HG02870 (cell line): Measurements from ENCODE around the gene PI3.

Experiments
- ATAC-seq: cut with Tn5 transposase; IDR thresholded peaks from one replicate; pipeline ENCODE4 v1.9.1; 2021; ENCODE audit warnings: mild to moderate bottlenecking, moderate library complexity; ENCODE audit not compliant: unreplicated experiment

Gene PI3

DNA sequence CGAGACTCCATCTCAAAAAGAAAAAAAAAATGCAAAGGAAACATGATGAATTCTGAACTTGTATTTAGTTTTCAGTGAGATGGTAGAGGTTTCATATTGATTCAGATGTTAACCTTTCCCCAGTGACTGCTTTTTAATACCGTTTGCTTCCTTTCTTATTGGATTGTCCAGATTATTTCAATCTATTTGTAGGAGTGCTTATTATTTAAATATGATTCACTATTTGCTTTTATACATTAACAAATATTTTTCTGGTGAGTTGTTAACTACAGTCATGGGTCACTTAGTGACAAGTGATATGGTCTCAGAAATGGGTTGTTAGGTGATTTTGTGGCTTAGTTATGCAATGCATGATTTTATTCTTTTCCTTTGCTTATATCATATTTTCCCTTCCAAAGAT is 8.4 kb downstream of the PI3 start:
- no peak for ATAC-seq

DNA sequence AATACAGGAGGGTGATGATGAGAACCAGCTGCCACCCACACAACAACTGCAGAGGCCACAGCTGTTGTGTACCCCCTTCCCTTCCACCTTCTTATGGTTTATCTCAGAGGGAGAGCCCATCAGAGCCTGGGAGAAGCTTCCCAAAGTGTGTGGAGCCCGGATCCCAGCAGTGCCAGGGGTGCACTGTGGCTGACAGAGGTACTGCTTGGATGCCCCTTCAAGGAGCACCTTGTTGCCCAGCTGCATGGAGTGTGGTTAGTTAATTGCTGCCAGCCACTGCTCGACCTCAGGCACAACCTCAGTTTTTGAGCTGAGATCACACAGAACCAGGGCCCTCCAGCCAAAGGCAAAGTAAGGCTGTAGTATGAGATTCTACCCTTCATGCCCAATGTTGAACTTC is 13.0 kb downstream of the PI3 start:
- no peak for ATAC-seq

DNA sequence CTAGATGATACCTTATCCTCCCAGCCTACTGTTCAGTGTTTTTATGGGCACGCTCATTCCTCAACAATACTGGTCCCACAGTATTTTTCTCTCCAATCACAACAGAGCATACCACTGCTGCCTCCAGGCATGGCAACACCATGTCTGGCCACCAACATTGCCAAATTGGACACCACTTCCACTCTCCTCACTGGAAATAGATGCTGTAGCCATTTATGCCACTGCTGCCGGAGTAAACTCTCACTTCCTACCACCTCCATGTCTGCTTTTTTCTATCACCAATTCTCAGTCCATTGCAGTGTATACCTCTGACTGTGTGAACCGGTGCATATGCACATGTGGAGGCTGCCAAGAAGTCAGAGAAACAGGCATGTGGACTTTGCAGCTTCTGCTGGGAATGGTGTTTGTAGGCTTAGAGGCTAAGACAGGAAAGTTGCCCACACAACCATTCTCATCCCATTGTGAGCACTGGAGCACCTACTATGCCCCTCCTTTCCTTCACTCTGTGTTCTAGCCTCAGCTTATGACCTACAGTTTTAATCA is 14.4 kb downstream of the PI3 start:
- ATAC-seq, result no peak

DNA sequence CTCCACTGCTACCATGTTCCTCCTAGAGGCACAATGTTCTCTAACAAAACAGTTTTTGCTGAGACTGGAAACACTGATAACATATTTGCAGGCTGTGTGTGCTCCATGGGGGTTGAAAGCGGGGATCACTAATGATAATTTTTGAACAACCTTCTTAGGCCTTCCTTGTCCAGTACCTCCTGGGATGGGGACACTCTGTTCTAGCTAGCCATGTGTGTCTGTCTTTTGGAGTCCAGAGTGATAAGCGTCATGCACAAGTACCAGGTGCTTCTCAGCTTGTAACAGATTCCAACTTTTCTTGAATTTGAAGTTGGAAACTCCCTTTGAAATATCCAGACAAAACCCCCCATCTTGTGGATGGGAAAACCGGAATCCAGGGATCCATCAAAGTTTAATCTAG is 15.2 kb downstream of the PI3 start:
- ATAC-seq, result no peak

DNA sequence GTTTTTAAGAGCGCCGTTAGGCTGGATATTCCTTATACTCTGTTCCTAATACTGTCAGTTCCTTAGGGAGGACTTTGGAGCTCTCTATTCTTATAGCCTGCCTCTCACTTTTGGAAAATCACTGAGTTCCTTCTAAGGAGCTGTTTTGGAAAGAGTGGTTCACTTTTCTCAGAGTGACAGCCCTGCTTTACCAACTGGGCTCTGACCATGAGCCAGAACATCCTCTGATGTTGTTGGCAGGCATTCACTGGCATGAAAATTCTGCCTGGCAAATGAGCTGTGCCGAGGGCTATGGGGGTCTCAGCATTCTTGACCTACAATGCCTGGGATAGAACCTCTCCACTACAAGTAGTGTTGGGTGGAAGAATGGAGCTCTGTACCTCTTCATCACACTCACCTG is 17.2 kb downstream of the PI3 start:
- ATAC-seq, result no peak

DNA sequence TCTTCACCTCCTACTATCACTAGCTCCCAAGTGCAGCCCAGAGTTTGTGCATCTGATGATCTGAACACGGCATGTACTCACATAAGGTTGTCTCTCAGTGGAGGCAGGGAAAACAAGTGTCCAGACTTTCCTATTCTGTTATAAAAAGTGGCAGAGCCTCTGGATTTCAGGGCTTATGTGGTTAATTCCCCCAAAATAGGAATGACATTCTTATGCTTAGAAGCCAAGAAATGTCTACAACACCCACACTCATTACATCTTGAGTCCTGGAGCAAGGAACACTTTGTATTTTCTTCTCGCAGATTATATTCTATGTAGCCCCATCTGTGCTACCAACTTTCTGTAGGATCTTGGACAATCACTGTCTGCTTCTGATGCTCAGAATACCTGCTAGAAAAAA is 18.6 kb downstream of the PI3 start:
- ATAC-seq, result no peak

DNA sequence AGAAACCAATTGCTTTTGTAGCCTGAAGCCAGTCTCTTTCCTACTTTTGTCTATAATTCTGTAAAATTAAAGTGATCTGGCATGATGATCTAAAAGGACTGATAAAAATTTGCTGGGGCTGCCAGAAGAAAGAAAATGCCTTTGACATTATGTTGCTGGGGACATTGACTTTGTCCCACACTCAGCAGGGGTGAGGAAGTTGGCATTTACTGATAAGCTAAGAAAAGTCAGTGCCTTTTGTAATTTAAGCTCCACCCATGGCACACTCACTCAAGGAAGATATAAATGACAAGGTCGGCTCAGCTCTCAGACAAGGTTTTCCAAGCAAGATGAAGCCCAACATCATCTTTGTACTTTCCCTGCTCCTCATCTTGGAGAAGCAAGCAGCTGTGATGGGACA is 32.0 kb downstream of the PI3 start, which contains the start of gene SEMG1:
SEMG1 (plus strand) TSS at position 309 of the 400 bp plus-strand sequence; CDS start at position 330, 21 bp downstream.
- no peak for ATAC-seq

DNA sequence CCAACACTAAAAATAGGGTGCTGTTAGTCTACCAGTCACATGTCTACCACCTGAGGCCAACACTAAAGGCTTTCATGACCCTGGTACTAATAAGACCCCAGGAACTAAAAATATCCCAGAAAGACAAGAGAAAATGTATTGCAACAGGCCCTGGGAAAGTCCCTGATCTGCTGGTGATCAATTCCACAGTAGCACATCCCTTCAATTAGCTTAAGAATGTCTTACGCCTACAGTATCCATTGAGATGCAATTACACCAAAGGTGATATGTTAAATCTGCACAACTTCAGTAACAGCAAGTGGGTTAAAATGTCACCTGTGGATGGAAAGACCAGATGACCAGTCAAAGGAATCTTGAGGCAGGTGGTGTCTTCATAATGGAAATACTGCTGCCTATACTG is 35.2 kb downstream of the PI3 start:
- ATAC-seq, result no peak

DNA sequence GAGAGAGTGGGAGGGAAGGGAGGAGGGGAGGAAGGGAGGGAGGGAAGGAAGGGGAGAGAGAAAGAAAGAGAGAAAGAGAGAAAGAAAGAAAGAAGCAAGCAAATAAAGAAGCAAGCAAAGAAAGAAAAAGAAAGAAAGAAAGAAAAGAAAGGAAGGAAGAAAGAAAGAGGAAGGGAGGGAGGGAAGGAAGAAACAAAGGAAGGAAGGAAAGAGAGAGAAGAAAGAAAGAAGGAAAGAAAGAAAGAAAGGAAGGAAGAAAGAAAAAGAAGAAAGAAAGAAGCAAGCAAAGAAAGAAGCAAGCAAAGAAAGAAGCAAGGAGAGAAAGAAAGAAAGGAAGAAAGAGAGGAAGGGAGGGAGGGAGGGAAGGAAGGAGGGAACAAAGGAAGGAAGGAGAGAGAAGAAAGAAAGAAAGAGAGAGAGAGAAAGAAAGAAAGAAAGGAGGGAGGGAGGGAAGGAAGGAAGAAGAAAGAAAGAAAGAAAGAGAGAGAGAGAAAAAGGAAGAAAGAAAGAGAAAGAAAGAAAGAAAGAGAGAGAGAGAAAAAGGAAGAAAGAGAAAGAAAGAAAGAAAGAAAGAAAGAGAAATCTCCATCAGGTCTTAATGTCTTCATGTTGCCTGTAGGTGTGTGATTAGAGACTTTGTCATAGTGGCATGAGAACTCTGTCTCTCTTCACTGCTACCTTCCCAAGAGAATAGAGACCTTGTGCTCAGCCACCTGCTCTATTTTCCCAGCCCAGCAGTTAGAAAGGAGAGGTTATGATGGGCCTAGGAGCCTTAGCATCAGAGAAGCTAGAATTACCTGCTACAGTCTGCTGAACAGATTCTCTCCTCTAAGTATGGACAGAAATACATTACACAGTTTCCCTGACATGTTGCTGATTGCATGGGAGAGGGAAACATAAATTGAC is 37.1 kb downstream of the PI3 start:
- no peak for ATAC-seq

DNA sequence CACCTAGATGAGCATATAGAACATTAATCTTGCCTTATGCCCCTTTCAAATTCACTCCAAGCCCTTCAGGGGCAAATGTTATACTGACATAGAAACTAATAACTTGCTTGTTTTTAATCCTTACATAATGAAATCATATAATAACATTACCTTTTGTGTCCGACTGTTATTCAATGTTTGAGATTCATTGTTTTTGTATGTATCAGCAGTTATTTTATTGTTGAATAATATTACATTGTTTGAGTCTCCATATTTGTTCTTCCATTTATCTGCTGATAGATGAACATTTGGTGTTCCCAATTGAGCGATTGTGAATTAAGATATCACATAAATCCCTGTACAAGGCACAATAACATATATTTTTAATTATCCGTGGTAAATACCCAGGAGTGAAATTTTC is 38.1 kb downstream of the PI3 start:
- no peak for ATAC-seq

DNA sequence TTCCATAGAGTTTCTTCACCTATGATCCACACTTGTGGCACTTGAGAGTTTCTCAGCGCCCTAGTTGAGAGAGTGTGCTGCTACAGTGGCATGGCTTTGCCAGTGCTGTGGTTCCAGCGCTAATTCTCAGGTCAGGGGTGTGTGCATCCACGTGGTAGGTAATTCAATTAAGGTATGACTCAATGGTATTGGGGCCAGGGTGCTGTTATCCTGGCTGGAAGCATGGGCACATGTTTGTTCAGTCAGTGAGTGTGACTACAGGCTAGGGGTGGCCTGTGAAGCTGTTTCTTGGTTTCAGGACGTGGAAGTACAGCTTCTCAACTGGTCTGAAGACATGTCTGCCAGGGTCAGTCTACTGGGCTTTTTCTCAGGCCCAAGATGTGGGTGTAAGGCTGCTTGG is 43.4 kb downstream of the PI3 start:
- ATAC-seq, result no peak

DNA sequence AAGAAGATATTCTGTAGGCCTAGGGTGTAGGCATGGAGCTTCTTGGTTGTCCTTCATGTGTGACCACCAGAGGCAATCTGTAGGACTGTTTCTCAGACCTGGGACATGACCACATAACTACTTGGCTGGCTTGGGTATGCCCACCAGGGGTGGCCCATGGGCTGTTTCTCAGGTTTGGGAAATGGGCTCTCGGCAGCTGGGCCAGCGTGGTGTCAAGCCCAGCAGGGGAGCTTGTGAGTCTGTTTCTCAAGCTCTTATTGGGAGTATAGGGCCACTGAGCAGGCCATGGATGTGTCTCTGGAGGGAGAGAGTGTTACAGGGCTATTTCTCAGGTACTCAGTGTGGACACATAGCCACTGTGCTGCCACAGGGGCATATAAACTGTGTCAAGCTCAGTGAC is 43.9 kb downstream of the PI3 start:
- ATAC-seq, result no peak

DNA sequence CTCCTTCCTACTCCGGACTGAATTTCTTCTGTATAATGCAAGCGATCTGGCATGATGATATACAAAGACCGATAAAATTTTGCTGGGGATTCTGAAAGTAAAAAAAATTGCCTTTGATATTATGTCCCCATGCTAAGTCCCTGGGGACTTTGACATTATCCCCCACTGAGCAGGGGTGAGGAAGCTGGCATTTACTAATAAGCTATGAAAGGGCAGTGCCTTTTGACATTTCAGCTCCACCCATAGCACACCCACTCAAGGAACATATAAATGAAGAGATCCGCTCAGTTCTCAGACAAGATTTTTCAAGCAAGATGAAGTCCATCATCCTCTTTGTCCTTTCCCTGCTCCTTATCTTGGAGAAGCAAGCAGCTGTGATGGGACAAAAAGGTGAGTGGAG is 46.4 kb downstream of the PI3 start, which contains the start of gene SEMG2:
SEMG2 (plus strand) TSS at position 298 of the 400 bp plus-strand sequence; CDS start at position 315, 17 bp downstream.
- no peak for ATAC-seq

DNA sequence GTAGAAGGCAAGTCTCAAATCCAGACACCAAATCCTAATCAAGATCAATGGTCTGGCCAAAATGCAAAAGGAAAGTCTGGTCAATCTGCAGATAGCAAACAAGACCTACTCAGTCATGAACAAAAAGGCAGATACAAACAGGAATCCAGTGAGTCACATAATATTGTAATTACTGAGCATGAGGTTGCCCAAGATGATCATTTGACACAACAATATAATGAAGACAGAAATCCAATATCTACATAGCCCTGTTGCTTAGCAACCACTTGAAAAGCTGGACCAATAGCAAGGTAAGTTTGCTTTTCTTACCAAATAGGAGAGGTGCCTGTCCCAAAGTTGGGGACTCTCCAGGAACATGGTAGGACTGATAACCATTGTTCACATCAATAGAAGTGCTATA is 48.4 kb downstream of the PI3 start:
- no peak for ATAC-seq
